Activated naive CD4-positive, alpha-beta T cell treated with anti-CD3 and anti-CD28 coated beads for 36 hours (primary cell): ENCODE data around the gene TTLL5. TPM values are rescaled to one million over a fixed set of nuclear protein-coding genes. Genes with fewer than 3 reads are reported as not detected.

ENCODE experiments used
- CTCF ChIA-PET: fragments of 350-600 bp; sonication (Branson Sonifier 250); formaldehyde crosslinking; loops from one replicate; lab custom pipeline; 2021; ENCODE audit warnings: antibody characterized with exemption; lab: Charles Lee
- DNase-seq: peaks from one replicate; pipeline ENCODE4 v3.0.0-alpha.2; 2020
- H3K27ac Mint-ChIP-seq: one replicate; pipeline ENCODE4 v1.8.0; 2021; ENCODE audit warnings: mild to moderate bottlenecking, mixed read lengths
- H3K27me3 Mint-ChIP-seq: one replicate; pipeline ENCODE4 v1.8.0; 2021; ENCODE audit warnings: low read depth, mixed read lengths
- H3K36me3 Mint-ChIP-seq: one replicate; pipeline ENCODE4 v1.8.0; 2021; ENCODE audit warnings: low read depth, mixed read lengths
- H3K4me1 Mint-ChIP-seq: one replicate; pipeline ENCODE4 v1.8.0; 2021; ENCODE audit warnings: low read depth, mixed read lengths
- H3K4me3 Mint-ChIP-seq: one replicate; pipeline ENCODE4 v1.8.0; 2021; ENCODE audit warnings: mild to moderate bottlenecking, moderate library complexity, mixed read lengths
- H3K9me3 Mint-ChIP-seq: one replicate; pipeline ENCODE4 v1.8.0; 2021; ENCODE audit warnings: mixed read lengths
- intact Hi-C: fragments of 100-400 bp; cut with micrococcal nuclease; formaldehyde crosslinking; loops from one replicate; pipeline ENCODE4 v1.15.1; 2023
- total RNA-seq, 2 experiments: library from RNA; stranded (reverse); gene quantifications; one replicate each; pipeline ENCODE4 v1.2.3, GENCODE V29; 2021

Gene TTLL5
- total RNA-seq, 2 experiments from 2014 or later, result 23.8 to 25.1 TPM

GRCh38 chr14:75751296-75751695 is 90.2 kb downstream of the TTLL5 start:
- no peak for DNase-seq
- no peak overlapping the region for H3K4me3 Mint-ChIP-seq
- no peaks in the 10 kb centered on the region for H3K27me3 Mint-ChIP-seq
- intact Hi-C loops, result no loop called here
- H3K4me1 Mint-ChIP-seq, result no peaks in the 10 kb centered on the region
- H3K27ac Mint-ChIP-seq, result no peak overlapping the region
- CTCF ChIA-PET, result no interaction called here
- peaks cover 34% of the 10 kb centered on the region for H3K36me3 Mint-ChIP-seq
- peaks cover 3% of the 10 kb centered on the region for H3K9me3 Mint-ChIP-seq

- H3K9me3 Mint-ChIP-seq, result peaks cover 1% of the 10 kb centered on the region
These were observed 91.0 kb downstream of the TTLL5 start for GRCh38 chr14:75752086-75752485.

GRCh38 chr14:75752907-75753594 is 92.0 kb downstream of the TTLL5 start:
- H3K36me3 Mint-ChIP-seq, result peaks cover 21% of the 10 kb centered on the region
- intact Hi-C loops, result no loop called here
- H3K9me3 Mint-ChIP-seq, result no peaks in the 10 kb centered on the region
- no peaks in the 10 kb centered on the region for H3K4me1 Mint-ChIP-seq
- H3K27ac Mint-ChIP-seq, result no peak overlapping the region
- H3K4me3 Mint-ChIP-seq, result no peak overlapping the region
- no peak for DNase-seq
- CTCF ChIA-PET, result no interaction called here
- no peaks in the 10 kb centered on the region for H3K27me3 Mint-ChIP-seq

More at GRCh38 chr14:75752086-75752485, 91.0 kb downstream of the TTLL5 start:
- CTCF ChIA-PET, result no interaction called here
- no peak overlapping the region for H3K27ac Mint-ChIP-seq
- peaks cover 27% of the 10 kb centered on the region for H3K36me3 Mint-ChIP-seq
- H3K4me3 Mint-ChIP-seq, result no peak overlapping the region
- intact Hi-C loops, result no loop called here
- H3K4me1 Mint-ChIP-seq, result no peaks in the 10 kb centered on the region
- no peaks in the 10 kb centered on the region for H3K27me3 Mint-ChIP-seq
- no peak for DNase-seq

- intact Hi-C loops, result no loop called here
- no peak overlapping the region for H3K27ac Mint-ChIP-seq
- H3K9me3 Mint-ChIP-seq, result no peaks in the 10 kb centered on the region
- DNase-seq, result no peak
- CTCF ChIA-PET, result no interaction called here
- peaks cover 17% of the 10 kb centered on the region for H3K36me3 Mint-ChIP-seq
- no peak overlapping the region for H3K4me3 Mint-ChIP-seq
- no peaks in the 10 kb centered on the region for H3K4me1 Mint-ChIP-seq
- no peaks in the 10 kb centered on the region for H3K27me3 Mint-ChIP-seq
These were observed 92.7 kb downstream of the TTLL5 start for GRCh38 chr14:75753696-75754095.

GRCh38 chr14:75757644-75758402 is 96.8 kb downstream of the TTLL5 start:
- CTCF ChIA-PET, result interaction anchor here (0.6 to 1.4 kb wide), 4 partner anchors 12 to 148 kb away, joined by 3 to 5 read pairs (median 4); no protein-coding TSS in a partner anchor
- no peak for DNase-seq
- no peaks in the 10 kb centered on the region for H3K27me3 Mint-ChIP-seq
- H3K9me3 Mint-ChIP-seq, result no peaks in the 10 kb centered on the region
- no peaks in the 10 kb centered on the region for H3K4me1 Mint-ChIP-seq
- H3K4me3 Mint-ChIP-seq, result no peak overlapping the region
- peaks cover 15% of the 10 kb centered on the region for H3K36me3 Mint-ChIP-seq
- no peak overlapping the region for H3K27ac Mint-ChIP-seq
- intact Hi-C loops, result no loop called here

GRCh38 chr14:75764020-75764419 is 103.0 kb downstream of the TTLL5 start:
- Mint-ChIP-seq H3K27ac (no peak overlapping the region), H3K36me3 (peaks cover 8% of the 10 kb centered on the region), H3K4me3 (no peak overlapping the region), H3K27me3 (no peaks in the 10 kb centered on the region), H3K9me3 (no peaks in the 10 kb centered on the region), H3K4me1 (no peaks in the 10 kb centered on the region)
- no peak for DNase-seq
- CTCF ChIA-PET, result no interaction called here
- intact Hi-C loops, result no loop called here

GRCh38 chr14:75769047-75769685 is 108.1 kb downstream of the TTLL5 start:
- intact Hi-C loops, result no loop called here
- no peaks in the 10 kb centered on the region for H3K27me3 Mint-ChIP-seq
- DNase-seq, result no peak
- no peaks in the 10 kb centered on the region for H3K4me1 Mint-ChIP-seq
- H3K4me3 Mint-ChIP-seq, result no peak overlapping the region
- CTCF ChIA-PET, result interaction anchor here (1.1 to 1.4 kb wide), 2 partner anchors 11 kb away, joined by 3 to 4 read pairs; no protein-coding TSS in a partner anchor
- no peak overlapping the region for H3K27ac Mint-ChIP-seq
- no peaks in the 10 kb centered on the region for H3K9me3 Mint-ChIP-seq
- peaks cover 7% of the 10 kb centered on the region for H3K36me3 Mint-ChIP-seq

GRCh38 chr14:75770635-75771034 is 109.6 kb downstream of the TTLL5 start:
- Mint-ChIP-seq H3K4me3 (no peak overlapping the region), H3K36me3 (peaks cover 10% of the 10 kb centered on the region), H3K9me3 (no peaks in the 10 kb centered on the region), H3K27me3 (no peaks in the 10 kb centered on the region), H3K27ac (no peak overlapping the region), H3K4me1 (no peaks in the 10 kb centered on the region)
- no peak for DNase-seq
- CTCF ChIA-PET, result interaction anchor here (0.6 kb wide), 1 partner anchor 29 kb away, joined by 3 read pairs; no protein-coding TSS in a partner anchor
- intact Hi-C loops, result no loop called here

GRCh38 chr14:75771595-75771994 is 110.5 kb downstream of the TTLL5 start:
- Mint-ChIP-seq H3K4me1 (no peaks in the 10 kb centered on the region), H3K4me3 (no peak overlapping the region), H3K9me3 (no peaks in the 10 kb centered on the region), H3K27ac (no peak overlapping the region), H3K27me3 (no peaks in the 10 kb centered on the region), H3K36me3 (peaks cover 11% of the 10 kb centered on the region)
- no peak for DNase-seq
- intact Hi-C loops, result no loop called here
- CTCF ChIA-PET, result no interaction called here

GRCh38 chr14:75773046-75773445 is 112.0 kb downstream of the TTLL5 start:
- no peaks in the 10 kb centered on the region for H3K27me3 Mint-ChIP-seq
- intact Hi-C loops, result no loop called here
- no peak for DNase-seq
- H3K9me3 Mint-ChIP-seq, result no peaks in the 10 kb centered on the region
- no peaks in the 10 kb centered on the region for H3K4me1 Mint-ChIP-seq
- CTCF ChIA-PET, result no interaction called here
- no peak overlapping the region for H3K4me3 Mint-ChIP-seq
- no peak overlapping the region for H3K27ac Mint-ChIP-seq
- peaks cover 12% of the 10 kb centered on the region for H3K36me3 Mint-ChIP-seq

- Mint-ChIP-seq H3K27ac (no peak overlapping the region), H3K9me3 (no peaks in the 10 kb centered on the region), H3K27me3 (no peaks in the 10 kb centered on the region), H3K36me3 (peaks cover 42% of the 10 kb centered on the region), H3K4me1 (no peaks in the 10 kb centered on the region), H3K4me3 (no peak overlapping the region)
- intact Hi-C loops, result no loop called here
- CTCF ChIA-PET, result no interaction called here
- no peak for DNase-seq
These were observed 120.0 kb downstream of the TTLL5 start for GRCh38 chr14:75781096-75781495.

- Mint-ChIP-seq H3K36me3 (peaks cover 49% of the 10 kb centered on the region), H3K27ac (no peak overlapping the region), H3K27me3 (no peaks in the 10 kb centered on the region), H3K4me3 (no peak overlapping the region), H3K4me1 (no peaks in the 10 kb centered on the region), H3K9me3 (no peaks in the 10 kb centered on the region)
- CTCF ChIA-PET, result no interaction called here
- intact Hi-C loops, result no loop called here
- no peak for DNase-seq
These were observed 122.1 kb downstream of the TTLL5 start for GRCh38 chr14:75783184-75783583.
